ENCODE results near the gene FNDC8. TPM values are rescaled to one million over a fixed set of nuclear protein-coding genes. Genes with fewer than 3 reads are reported as not detected.

Gene FNDC8
- total RNA-seq, 1 experiment from 2014 or later: not detected

DNA sequence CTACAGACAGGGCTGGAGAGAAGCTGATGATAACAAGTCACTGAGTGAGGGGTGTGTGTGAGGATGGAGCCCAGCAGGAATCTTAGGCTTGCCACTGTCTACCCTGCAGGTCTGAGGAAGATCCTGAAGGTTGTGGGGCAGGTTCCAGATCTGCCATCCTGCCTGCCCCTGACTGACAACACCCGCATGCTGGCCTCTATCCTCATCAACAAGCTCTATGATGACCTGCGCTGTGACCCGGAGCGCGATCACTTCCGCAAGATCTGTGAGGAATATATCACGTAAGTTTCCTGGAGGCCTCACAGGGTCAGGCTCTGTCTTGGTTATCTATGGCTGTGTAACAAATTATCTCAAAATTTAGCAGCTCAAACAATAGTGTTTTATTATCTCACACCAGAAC is 42.5 kb downstream of the FNDC8 start:
- CTCF ChIA-PET: no interaction called here
- Histone ChIP-seq H3K4me1 (ENCODE audit: insufficient read depth, low read length, poor library complexity, severe bottlenecking) (no peaks in the 10 kb centered on the region), H3K27ac (ENCODE audit: low read depth, low read length, poor library complexity, severe bottlenecking) (no peak overlapping the region), H3K9me3 (ENCODE audit: low read depth, low read length, poor library complexity, severe bottlenecking) (no peaks in the 10 kb centered on the region), H3K27me3 (replicated peaks; ENCODE audit: insufficient read depth, low read depth, low read length, poor library complexity) (no peaks in the 10 kb centered on the region), H3K36me3 (ENCODE audit: insufficient read depth, low read length, poor library complexity, severe bottlenecking) (no peaks in the 10 kb centered on the region), H3K4me3 (ENCODE audit: low read depth, low read length, poor library complexity, severe bottlenecking) (no peak overlapping the region)
- POLR2A ChIA-PET (ENCODE audit: low non-redundant PET): no interaction called here
- no TSS peak for BruUV-seq (replicated peaks)
- no peak for TF ChIP-seq CTCF (conservative IDR thresholded peaks at IDR 0.05; ENCODE audit: low read depth, low read length)
- no peak for TF ChIP-seq EZH2 (IDR thresholded peaks at IDR 0.05; ENCODE audit: borderline replicate concordance, low read depth, low read length, poor library complexity, severe bottlenecking)
- DNase-seq (ENCODE audit: low spot score): no peak
- intact Hi-C loops (cut with micrococcal nuclease; ENCODE audit: unreplicated experiment): no loop called here

GRCh38 chr17:35164716-35165115 is 43.3 kb downstream of the FNDC8 start:
- ChIA-PET CTCF (no interaction called here), POLR2A (ENCODE audit: low non-redundant PET) (no interaction called here)
- intact Hi-C loops (cut with micrococcal nuclease; ENCODE audit: unreplicated experiment): no loop called here
- Histone ChIP-seq H3K27ac (ENCODE audit: low read depth, low read length, poor library complexity, severe bottlenecking) (no peak overlapping the region), H3K9me3 (ENCODE audit: low read depth, low read length, poor library complexity, severe bottlenecking) (no peaks in the 10 kb centered on the region), H3K4me3 (ENCODE audit: low read depth, low read length, poor library complexity, severe bottlenecking) (no peak overlapping the region), H3K4me1 (ENCODE audit: insufficient read depth, low read length, poor library complexity, severe bottlenecking) (no peaks in the 10 kb centered on the region), H3K36me3 (ENCODE audit: insufficient read depth, low read length, poor library complexity, severe bottlenecking) (no peaks in the 10 kb centered on the region), H3K27me3 (replicated peaks; ENCODE audit: insufficient read depth, low read depth, low read length, poor library complexity) (no peaks in the 10 kb centered on the region)
- no TSS peak for BruUV-seq (replicated peaks)
- TF ChIP-seq CTCF (conservative IDR thresholded peaks at IDR 0.05; ENCODE audit: low read depth, low read length) (no peak), EZH2 (IDR thresholded peaks at IDR 0.05; ENCODE audit: borderline replicate concordance, low read depth, low read length, poor library complexity, severe bottlenecking) (no peak)
- no peak for DNase-seq (ENCODE audit: low spot score)

DNA sequence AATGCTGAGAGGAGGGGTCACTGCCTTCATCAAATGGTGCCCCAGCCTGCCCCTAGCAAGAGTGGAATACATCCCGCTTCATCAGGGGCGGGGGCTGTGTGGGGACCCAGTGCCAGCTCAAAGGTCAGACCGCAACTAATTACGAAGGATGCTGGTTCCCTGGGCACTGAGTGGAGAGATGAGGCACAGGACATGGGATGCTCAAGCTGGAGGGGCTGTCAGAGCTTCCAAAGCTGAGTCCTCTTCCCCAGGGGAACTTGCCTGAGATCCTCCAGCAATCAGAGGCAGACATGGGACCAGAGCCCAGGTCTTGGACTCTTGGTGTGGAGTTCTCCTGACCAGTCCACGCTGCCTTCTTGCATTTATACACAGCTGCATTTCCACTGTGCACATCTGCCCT is 45.1 kb downstream of the FNDC8 start:
- ChIA-PET CTCF (no interaction called here), POLR2A (ENCODE audit: low non-redundant PET) (no interaction called here)
- Histone ChIP-seq H3K36me3 (ENCODE audit: insufficient read depth, low read length, poor library complexity, severe bottlenecking) (no peaks in the 10 kb centered on the region), H3K27me3 (replicated peaks; ENCODE audit: insufficient read depth, low read depth, low read length, poor library complexity) (no peaks in the 10 kb centered on the region), H3K4me3 (ENCODE audit: low read depth, low read length, poor library complexity, severe bottlenecking) (no peak overlapping the region), H3K9me3 (ENCODE audit: low read depth, low read length, poor library complexity, severe bottlenecking) (no peaks in the 10 kb centered on the region), H3K27ac (ENCODE audit: low read depth, low read length, poor library complexity, severe bottlenecking) (no peak overlapping the region), H3K4me1 (ENCODE audit: insufficient read depth, low read length, poor library complexity, severe bottlenecking) (no peaks in the 10 kb centered on the region)
- BruUV-seq (replicated peaks): no TSS peak
- TF ChIP-seq EZH2 (IDR thresholded peaks at IDR 0.05; ENCODE audit: borderline replicate concordance, low read depth, low read length, poor library complexity, severe bottlenecking) (no peak), CTCF (conservative IDR thresholded peaks at IDR 0.05; ENCODE audit: low read depth, low read length) (no peak)
- intact Hi-C loops (cut with micrococcal nuclease; ENCODE audit: unreplicated experiment): no loop called here
- no peak for DNase-seq (ENCODE audit: low spot score)
